H9 (cell line): ENCODE results near the gene PCSK6. TPM values are rescaled to one million over a fixed set of nuclear protein-coding genes. Genes with fewer than 3 reads are reported as not detected.

Source experiments
- DNase-seq: peaks from one replicate; pipeline ENCODE4 v3.0.0-alpha.2; 2017
- H2AFZ ChIP-seq: one replicate; pipeline ENCODE4 v1.6.1; 2013; ENCODE audit warnings: mild to moderate bottlenecking, low read length, control low read depth, moderate library complexity
- H2AK5ac ChIP-seq: 2 replicates; pipeline ENCODE4 v1.6.1; 2013; ENCODE audit warnings: low read length, control low read depth, mixed read lengths; ENCODE audit not compliant: insufficient read length
- H2BK120ac ChIP-seq: one replicate; pipeline ENCODE4 v1.6.1; 2013; ENCODE audit warnings: low read depth, mild to moderate bottlenecking, low read length, control low read depth, inconsistent platforms; ENCODE audit not compliant: poor library complexity, severe bottlenecking
- H2BK12ac ChIP-seq: 2 replicates; pipeline ENCODE4 v1.6.1; 2013; ENCODE audit warnings: low read length, control low read depth, mixed read lengths, low read depth; ENCODE audit not compliant: insufficient read length
- H2BK15ac ChIP-seq: 2 replicates; pipeline ENCODE4 v1.6.1; 2013; ENCODE audit warnings: low read depth, low read length, control low read depth
- H2BK20ac ChIP-seq: one replicate; pipeline ENCODE4 v1.6.1; 2013; ENCODE audit warnings: low read depth, mild to moderate bottlenecking, low read length, control low read depth, inconsistent platforms; ENCODE audit not compliant: poor library complexity, severe bottlenecking
- H2BK5ac ChIP-seq: 2 replicates; pipeline ENCODE4 v1.6.1; 2013; ENCODE audit warnings: low read length, control low read depth, mixed read lengths; ENCODE audit not compliant: insufficient read length
- H3K14ac ChIP-seq: 2 replicates; pipeline ENCODE4 v1.6.1; 2013; ENCODE audit warnings: low read length, control low read depth; ENCODE audit not compliant: insufficient read depth
- H3K18ac ChIP-seq: 2 replicates; pipeline ENCODE4 v1.6.1; 2013; ENCODE audit warnings: low read depth, mild to moderate bottlenecking, mixed read lengths, low read length, control low read depth; ENCODE audit not compliant: insufficient read length
- H3K23ac ChIP-seq: 2 replicates; pipeline ENCODE4 v1.6.1; 2013; ENCODE audit warnings: low read length, control low read depth, mixed read lengths, low read depth; ENCODE audit not compliant: insufficient read length
- H3K23me2 ChIP-seq: 2 replicates; pipeline ENCODE4 v1.6.1; 2013; ENCODE audit warnings: low read depth, mild to moderate bottlenecking, mixed read lengths, low read length, control low read depth; ENCODE audit not compliant: insufficient read length, poor library complexity, severe bottlenecking
- H3K27ac ChIP-seq: 2 replicates; pipeline ENCODE4 v1.5.1; 2013; ENCODE audit warnings: low read length, control low read depth, mixed read lengths, low read depth; ENCODE audit not compliant: insufficient read length
- H3K27me3 ChIP-seq: 2 replicates; pipeline ENCODE4 v1.6.1; 2013; ENCODE audit warnings: low read length, control low read depth, inconsistent platforms; ENCODE audit not compliant: insufficient read depth
- H3K4ac ChIP-seq: 2 replicates; pipeline ENCODE4 v1.6.1; 2013; ENCODE audit warnings: low read depth, mild to moderate bottlenecking, control low read depth, inconsistent platforms, low read length, moderate library complexity
- H3K4me1 ChIP-seq: 2 replicates; pipeline ENCODE4 v1.6.1; 2013; ENCODE audit warnings: low read length, control low read depth, inconsistent platforms; ENCODE audit not compliant: insufficient read depth
- H3K4me2 ChIP-seq: 2 replicates; pipeline ENCODE4 v1.6.1; 2013; ENCODE audit warnings: low read length, control low read depth, mixed read lengths; ENCODE audit not compliant: insufficient read length, insufficient read depth
- H3K56ac ChIP-seq: 2 replicates; pipeline ENCODE4 v1.6.1; 2013; ENCODE audit warnings: low read depth, mild to moderate bottlenecking, mixed read lengths, low read length, control low read depth; ENCODE audit not compliant: insufficient read length
- H3K79me1 ChIP-seq: 2 replicates; pipeline ENCODE4 v1.6.1; 2013; ENCODE audit warnings: low read depth, mild to moderate bottlenecking, moderate library complexity, low read length, control low read depth, inconsistent platforms; ENCODE audit not compliant: insufficient read depth, poor library complexity, severe bottlenecking
- H3K79me2 ChIP-seq: 2 replicates; pipeline ENCODE4 v1.6.1; 2013; ENCODE audit warnings: low read length, control low read depth, inconsistent platforms; ENCODE audit not compliant: insufficient read depth
- H3K9ac ChIP-seq: 2 replicates; pipeline ENCODE4 v1.6.1; 2013; ENCODE audit warnings: low read length, control low read depth, mixed read lengths; ENCODE audit not compliant: insufficient read length; ENCODE audit errors: extremely low read depth
- H3K9me3 ChIP-seq: one replicate; pipeline ENCODE4 v1.6.1; 2013; ENCODE audit warnings: low read depth, low read length, inconsistent platforms; ENCODE audit not compliant: control insufficient read depth
- H3T11ph ChIP-seq: one replicate; pipeline ENCODE4 v1.6.1; 2013; ENCODE audit warnings: mild to moderate bottlenecking, low read length, control low read depth, inconsistent platforms
- H4K20me1 ChIP-seq: one replicate; pipeline ENCODE4 v1.6.1; 2013; ENCODE audit not compliant: control insufficient read depth, insufficient read length, insufficient read depth
- H4K5ac ChIP-seq: 2 replicates; pipeline ENCODE4 v1.6.1; 2013; ENCODE audit warnings: low read depth, mild to moderate bottlenecking, mixed read lengths, low read length, control low read depth; ENCODE audit not compliant: insufficient read length
- H4K8ac ChIP-seq: replicated peaks from 2 replicates; pipeline ENCODE4 v1.6.1; 2013; ENCODE audit warnings: low read length, control low read depth, mixed read lengths, low read depth; ENCODE audit not compliant: insufficient read length
- H4K91ac ChIP-seq: 2 replicates; pipeline ENCODE4 v1.6.1; 2013; ENCODE audit warnings: low read depth, mild to moderate bottlenecking, moderate library complexity, mixed read lengths, low read length, control low read depth; ENCODE audit not compliant: insufficient read length
- H3K27ac Mint-ChIP-seq, 3 experiments: 2 replicates in 2 of 3; 3 replicates in 1 of 3; pipeline ENCODE4 v1.8.0; 2020 to 2021; ENCODE audit warnings: mixed read lengths in 3 of 3, mild to moderate bottlenecking in 1 of 3, moderate library complexity in 1 of 3
- H3K27me3 Mint-ChIP-seq: 2 replicates; pipeline ENCODE4 v1.8.0; 2021; ENCODE audit warnings: low read depth, mild to moderate bottlenecking, moderate library complexity, mixed read lengths
- H3K36me3 Mint-ChIP-seq, 3 experiments: 2 replicates in 2 of 3; 3 replicates in 1 of 3; pipeline ENCODE4 v1.8.0; 2020 to 2021; ENCODE audit warnings: low read depth in 3 of 3, mixed read lengths in 3 of 3; ENCODE audit not compliant: insufficient read depth in 1 of 3
- H3K4me1 Mint-ChIP-seq, 2 experiments: 2 replicates each; pipeline ENCODE4 v1.8.0; 2020; ENCODE audit warnings: mixed read lengths in 2 of 2
- H3K4me3 Mint-ChIP-seq, 2 experiments: 2 replicates in 1 of 2; 3 replicates in 1 of 2; pipeline ENCODE4 v1.8.0; 2020 to 2021; ENCODE audit warnings: mild to moderate bottlenecking in 2 of 2, mixed read lengths in 2 of 2, moderate library complexity in 1 of 2
- H3K9me3 Mint-ChIP-seq, 2 experiments: 2 replicates in 1 of 2; 3 replicates in 1 of 2; pipeline ENCODE4 v1.8.0; 2020; ENCODE audit warnings: mild to moderate bottlenecking in 2 of 2, mixed read lengths in 2 of 2, moderate library complexity in 1 of 2
- CTCF ChIP-seq: fragments of 200-600 bp; sonication (generic); conservative IDR thresholded peaks from 3 replicates; pipeline ENCODE4 v1.8.0; 2021; ENCODE audit warnings: antibody characterized with exemption, mild to moderate bottlenecking
- WGBS: extraction: QIAGEN DNeasy Blood & Tissue Kit; methylation state at CpG from one replicate; pipeline ENCODE4 v1.1.7; 2013; ENCODE audit warnings: missing lambda C conversion rate, low lambda C conversion rate, mixed read lengths; ENCODE audit not compliant: insufficient read length; ENCODE audit errors: extremely low coverage; 5-methylcytosine and 5-hydroxymethylcytosine counted together
- total RNA-seq: library from RNA; stranded (reverse); gene quantifications from 2 replicates; pipeline ENCODE4 v1.2.1, GENCODE V29; 2021

Gene PCSK6
- total RNA-seq, 1 experiment from 2014 or later: 4.0 TPM

GRCh38 chr15:101262551-101262950 lies 227.0 kb downstream of the PCSK6 start:
- Histone ChIP-seq H3K14ac (no peak overlapping the region), H3T11ph (no peak overlapping the region), H3K79me2 (no peaks in the 10 kb centered on the region), H3K9me3 (no peaks in the 10 kb centered on the region), H4K5ac (no peak overlapping the region), H4K20me1 (no peaks in the 10 kb centered on the region), H2BK12ac (no peak overlapping the region), H2BK5ac (no peak overlapping the region), H3K23me2 (no peaks in the 10 kb centered on the region), H2AFZ (no peak overlapping the region), H4K91ac (no peak overlapping the region), H4K8ac (no peak overlapping the region), H3K18ac (no peak overlapping the region), H3K4me2 (no peak overlapping the region), H3K27me3 (no peaks in the 10 kb centered on the region), H2BK15ac (no peak overlapping the region), H3K27ac (no peak overlapping the region), H2AK5ac (no peak overlapping the region), H2BK120ac (no peak overlapping the region), H3K4me1 (no peaks in the 10 kb centered on the region), H3K9ac (no peak overlapping the region), H3K56ac (no peak overlapping the region), H3K79me1 (no peaks in the 10 kb centered on the region), H3K4ac (no peak overlapping the region), H3K23ac (no peak overlapping the region), H2BK20ac (no peak overlapping the region)
- WGBS: no CpG with 5 or more reads among the region's 4 CpGs
- Mint-ChIP-seq H3K36me3 (no peaks in the 10 kb centered on the region; a peak in 1 of 7 replicates), H3K4me1 (peaks cover 17 to 20% of the 10 kb centered on the region in 2 experiments), H3K4me3 (no peak overlapping the region), H3K27me3 (peaks cover 3% of the 10 kb centered on the region), H3K9me3 (no peaks in the 10 kb centered on the region), H3K27ac (no peak overlapping the region)
- DNase-seq: no peak
- TF ChIP-seq CTCF: no peak
